ENCODE data around the gene USP22. TPM values are rescaled to one million over a fixed set of nuclear protein-coding genes. Genes with fewer than 3 reads are reported as not detected.

Gene USP22
- total and polyA plus RNA-seq, 2 of the 13 experiments (the other 11 are each of a cell fraction or from before 2014, with no cell fraction given): 98.0 to 130 TPM

- TF ChIP-seq ZNF740 (CRISPR knock-in tag; IDR thresholded peaks at IDR 0.05) (peak; percentile 88), MIXL1 (CRISPR knock-in tag; IDR thresholded peaks at IDR 0.05) (no peak), GFI1 (CRISPR knock-in tag; IDR thresholded peaks at IDR 0.05; ENCODE audit: borderline replicate concordance) (no peak), SRY (CRISPR knock-in tag; IDR thresholded peaks at IDR 0.05) (peak; percentile 76; the same call in 1 of the 2 replicates), ZNF564 (CRISPR knock-in tag; IDR thresholded peaks at IDR 0.05) (0 out of 2 replicates have a peak, but pooled peaks have one; percentile 38), REL (CRISPR knock-in tag; conservative IDR thresholded peaks at IDR 0.05) (no peak), MTF2 (CRISPR knock-in tag; IDR thresholded peaks at IDR 0.05; ENCODE audit: borderline replicate concordance) (no peak; the same call in 1 of the 2 replicates), ZNF674 (CRISPR knock-in tag; IDR thresholded peaks at IDR 0.05; ENCODE audit: low read depth) (0 out of 2 replicates have a peak, but pooled peaks have one; percentile 57), ZNF580 (CRISPR knock-in tag; IDR thresholded peaks at IDR 0.05; ENCODE audit: borderline replicate concordance, low read depth) (no peak), THAP11 (CRISPR knock-in tag; IDR thresholded peaks at IDR 0.05) (peak; percentile 23), TFDP1 (CRISPR knock-in tag; IDR thresholded peaks at IDR 0.05; ENCODE audit: borderline replicate concordance) (peak; percentile 48; the same call in 1 of the 2 replicates), ZFP82 (CRISPR knock-in tag; IDR thresholded peaks at IDR 0.05; ENCODE audit: borderline replicate concordance) (peak; percentile 81; the same call in 1 of the 2 replicates), RFXANK (CRISPR knock-in tag; IDR thresholded peaks at IDR 0.05) (no peak), ATF7 (IDR thresholded peaks at IDR 0.05) (peak; percentile 52; the same call in 1 of the 2 replicates), ATF7 (CRISPR knock-in tag; IDR thresholded peaks at IDR 0.05) (peak; percentile 58; the same call in 1 of the 2 replicates), ARID4A (CRISPR knock-in tag; IDR thresholded peaks at IDR 0.05; ENCODE audit: borderline replicate concordance) (peak; percentile 57; the same call in 1 of the 2 replicates), SP5 (CRISPR knock-in tag; IDR thresholded peaks at IDR 0.05; ENCODE audit: borderline replicate concordance, low read depth) (0 out of 2 replicates have a peak, but pooled peaks have one; percentile 0), TMF1 (CRISPR knock-in tag; IDR thresholded peaks at IDR 0.05; ENCODE audit: low read depth) (peak; percentile 49; the same call in 1 of the 2 replicates), ZNF713 (CRISPR knock-in tag; IDR thresholded peaks at IDR 0.05) (no peak), YEATS4 (CRISPR knock-in tag; IDR thresholded peaks at IDR 0.05; ENCODE audit: borderline replicate concordance) (peak; percentile 19; the same call in 1 of the 2 replicates), CBFB (CRISPR knock-in tag; IDR thresholded peaks at IDR 0.05) (0 out of 2 replicates have a peak, but pooled peaks have one; percentile 35), YY1 (IDR thresholded peaks at IDR 0.05; ENCODE audit: insufficient read depth, insufficient replicate concordance, low read depth, low read length) (peak; percentile 77)
Measured at GRCh38 chr17:21042458-21043295, at the start of gene USP22 (continued).
